GM18499 (cell line): ENCODE data around the gene MAP10.

Experiments
- ATAC-seq: cut with Tn5 transposase; IDR thresholded peaks from one replicate; pipeline ENCODE4 v1.9.1; 2021; ENCODE audit warnings: moderate number of reproducible peaks; ENCODE audit not compliant: insufficient read depth, unreplicated experiment

Gene MAP10

GRCh38 chr1:232851532-232851931 lies 46.3 kb downstream of the MAP10 start:
- no peak for ATAC-seq

- ATAC-seq = no peak
These were observed 49.0 kb downstream of the MAP10 start for GRCh38 chr1:232853994-232854797.

GRCh38 chr1:232854798-232855159 lies 49.6 kb downstream of the MAP10 start:
- ATAC-seq = no peak

GRCh38 chr1:232856541-232856940 lies 51.3 kb downstream of the MAP10 start:
- no peak for ATAC-seq
